Mucosa of stomach (tissue), 1 donor: Measurements from ENCODE around the gene TCHHL1.

Experiments used
- H3K27me3 ChIP-seq: one replicate; pipeline ENCODE4 v1.7.0; 2013; ENCODE audit warnings: mild to moderate bottlenecking, low read length; ENCODE audit not compliant: control insufficient read depth, insufficient read depth
- H3K36me3 ChIP-seq: one replicate; pipeline ENCODE4 v1.7.0; 2013; ENCODE audit warnings: low read length; ENCODE audit not compliant: control insufficient read depth, insufficient read depth
- H3K4me1 ChIP-seq: one replicate; pipeline ENCODE4 v1.7.0; 2013; ENCODE audit warnings: mild to moderate bottlenecking, low read length; ENCODE audit not compliant: control insufficient read depth, insufficient read depth
- H3K4me3 ChIP-seq: one replicate; pipeline ENCODE4 v1.7.0; 2013; ENCODE audit warnings: low read length
- H3K9ac ChIP-seq: one replicate; pipeline ENCODE4 v1.7.0; 2013; ENCODE audit warnings: mild to moderate bottlenecking, low read length, moderate library complexity
- H3K9me3 ChIP-seq: one replicate; pipeline ENCODE4 v1.7.0; 2013; ENCODE audit warnings: mild to moderate bottlenecking, low read length, moderate library complexity; ENCODE audit not compliant: control insufficient read depth
- donor health status: Pancreatic carcinoma.

Gene TCHHL1

DNA sequence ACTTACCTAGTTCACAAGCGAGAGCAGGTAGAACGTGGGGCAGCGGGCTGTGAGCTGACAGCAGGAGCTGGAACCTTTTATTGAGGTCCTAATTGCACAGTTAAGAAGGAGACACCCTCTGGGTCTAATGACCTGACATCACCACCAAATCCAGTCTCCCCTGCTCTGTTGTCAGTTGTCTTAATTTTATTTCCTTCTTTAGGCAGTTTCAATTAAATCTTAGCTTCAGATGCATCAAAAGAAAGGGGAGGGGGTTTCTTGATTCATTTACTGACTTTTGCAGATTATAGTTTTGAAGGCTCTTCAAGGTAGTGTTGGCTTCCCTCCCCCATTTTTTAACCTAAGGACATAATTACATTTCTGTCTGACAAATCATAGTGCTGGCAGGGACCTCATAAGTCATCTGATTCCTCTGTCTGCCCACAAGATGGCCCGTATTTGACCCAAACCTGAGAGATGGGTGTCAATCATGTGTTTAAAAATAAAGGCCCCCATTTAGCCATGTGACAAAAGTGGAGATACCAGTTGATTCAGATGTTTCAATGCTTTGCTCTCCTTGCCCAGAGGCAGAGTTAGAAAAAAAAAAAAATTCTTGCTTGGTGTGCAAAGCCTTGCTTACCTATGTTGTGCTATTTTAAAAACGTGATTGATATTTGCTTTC, at the start of gene TCHHL1:
Gene TCHHL1 (minus strand): TSS at position 51 of the 661 bp plus-strand sequence. CDS start 921 bp downstream, outside the sequence.
- H3K9me3 ChIP-seq: no peaks in the 10 kb centered on the region
- no peak within 1 kb of the TSS for H3K4me3 ChIP-seq
- no peaks in the 10 kb centered on the region for H3K4me1 ChIP-seq
- no peak within 1 kb of the TSS for H3K9ac ChIP-seq
- H3K36me3 ChIP-seq: no peaks in the 10 kb centered on the region
- H3K27me3 ChIP-seq: peaks cover 7% of the 10 kb centered on the region

DNA sequence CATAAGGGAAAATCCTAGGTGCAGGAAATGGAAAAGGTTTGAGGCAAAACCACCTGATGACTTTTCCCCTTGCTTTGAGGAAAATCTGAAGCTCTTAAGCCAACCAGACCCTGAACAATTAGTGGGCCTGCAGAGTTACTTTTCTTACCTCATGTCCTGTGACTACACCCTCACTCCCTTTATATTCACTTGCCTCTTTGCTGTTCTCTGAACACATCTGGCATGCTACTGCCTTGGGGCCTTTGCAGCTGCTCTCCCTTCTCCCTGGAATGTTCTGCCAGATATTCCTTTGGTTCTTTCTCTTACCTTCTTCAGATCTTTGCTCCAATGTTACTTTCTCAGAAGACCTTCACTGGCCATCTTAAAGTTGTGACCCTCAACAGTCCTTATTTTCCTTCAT, 48.4 kb upstream of the TCHHL1 start:
- H3K9me3 ChIP-seq: no peaks in the 10 kb centered on the region

DNA sequence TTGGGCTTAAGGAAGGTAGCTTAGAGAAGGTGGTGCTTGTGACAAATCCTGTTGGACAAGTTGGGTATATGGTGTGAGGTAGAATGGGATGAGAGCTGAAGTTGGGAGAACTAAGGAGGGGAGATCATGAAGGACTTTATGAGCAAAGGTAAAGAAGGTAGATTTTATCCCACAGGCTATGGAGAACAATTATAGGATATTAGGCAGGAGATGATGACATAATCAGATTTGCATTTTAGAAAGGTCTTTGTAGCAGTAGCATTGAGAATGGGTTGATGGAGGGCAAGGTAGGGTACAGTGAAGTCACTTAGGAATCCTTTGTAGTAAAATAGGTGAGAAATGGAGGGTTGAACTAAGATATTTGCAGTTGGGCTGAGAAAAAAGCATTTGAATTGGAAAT, 41.3 kb upstream of the TCHHL1 start:
- no peaks in the 10 kb centered on the region for H3K27me3 ChIP-seq
- H3K9ac ChIP-seq: no peak overlapping the region
- H3K4me3 ChIP-seq: no peak overlapping the region
- no peaks in the 10 kb centered on the region for H3K36me3 ChIP-seq
- H3K9me3 ChIP-seq: no peaks in the 10 kb centered on the region
- no peaks in the 10 kb centered on the region for H3K4me1 ChIP-seq

More for the DNA sequence above, 48.4 kb upstream of the TCHHL1 start:
- H3K4me3 ChIP-seq: no peak overlapping the region
- peaks cover 4% of the 10 kb centered on the region for H3K27me3 ChIP-seq
- no peaks in the 10 kb centered on the region for H3K4me1 ChIP-seq
- H3K36me3 ChIP-seq: no peaks in the 10 kb centered on the region
- no peak overlapping the region for H3K9ac ChIP-seq

DNA sequence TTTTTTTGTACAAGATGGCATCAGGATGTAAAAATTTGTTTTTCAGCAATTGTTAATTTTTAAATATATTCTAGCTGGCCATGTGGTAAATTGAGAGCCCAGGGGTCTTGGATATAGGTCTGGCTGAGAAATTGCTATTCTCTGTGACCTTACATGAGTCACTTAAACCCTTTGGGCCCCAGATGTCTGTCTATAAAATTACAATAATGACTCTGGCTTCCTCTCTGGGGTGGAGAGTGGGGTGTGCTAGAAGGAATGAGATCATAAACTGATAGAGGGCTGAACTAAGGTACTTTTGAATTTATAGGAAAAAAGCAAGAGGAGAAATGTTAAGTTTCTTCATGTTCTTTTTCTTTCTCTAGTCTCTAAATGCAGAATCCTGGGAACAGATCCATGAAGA, 38.8 kb upstream of the TCHHL1 start:
- Histone ChIP-seq H3K4me3 (no peak overlapping the region), H3K27me3 (no peaks in the 10 kb centered on the region), H3K4me1 (no peaks in the 10 kb centered on the region), H3K9me3 (no peaks in the 10 kb centered on the region), H3K36me3 (no peaks in the 10 kb centered on the region), H3K9ac (no peak overlapping the region)

DNA sequence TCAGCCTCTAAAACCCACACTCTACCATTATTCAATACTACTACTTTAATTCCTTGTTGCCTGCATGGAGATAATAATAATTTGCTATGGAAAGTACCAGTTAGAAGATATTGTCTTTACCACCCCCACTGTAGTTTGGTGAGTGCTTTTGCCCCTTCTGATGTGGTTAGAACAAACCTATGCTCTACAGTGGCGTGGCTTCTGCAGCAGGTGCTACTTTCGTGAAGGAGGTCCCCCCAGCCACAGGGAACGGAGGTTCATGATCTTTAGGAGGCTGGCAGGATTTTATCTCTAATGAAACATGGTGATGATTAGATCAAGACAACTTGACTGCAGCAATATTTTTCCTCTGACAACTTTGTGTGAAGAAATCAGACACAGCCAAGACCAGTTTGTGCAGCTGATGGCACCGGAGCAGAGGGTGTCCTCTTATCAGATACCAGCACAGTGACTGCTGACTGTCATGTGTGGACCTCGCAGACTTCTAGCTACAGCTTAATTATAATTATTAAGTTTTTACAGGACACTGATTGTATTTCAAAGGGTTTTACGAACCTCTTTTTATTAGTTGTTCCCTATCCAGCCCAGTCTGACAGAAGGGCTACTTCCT, 37.1 kb upstream of the TCHHL1 start:
- Histone ChIP-seq H3K4me3 (no peak overlapping the region), H3K9ac (no peak overlapping the region), H3K27me3 (no peaks in the 10 kb centered on the region), H3K36me3 (no peaks in the 10 kb centered on the region), H3K9me3 (no peaks in the 10 kb centered on the region), H3K4me1 (no peaks in the 10 kb centered on the region)

DNA sequence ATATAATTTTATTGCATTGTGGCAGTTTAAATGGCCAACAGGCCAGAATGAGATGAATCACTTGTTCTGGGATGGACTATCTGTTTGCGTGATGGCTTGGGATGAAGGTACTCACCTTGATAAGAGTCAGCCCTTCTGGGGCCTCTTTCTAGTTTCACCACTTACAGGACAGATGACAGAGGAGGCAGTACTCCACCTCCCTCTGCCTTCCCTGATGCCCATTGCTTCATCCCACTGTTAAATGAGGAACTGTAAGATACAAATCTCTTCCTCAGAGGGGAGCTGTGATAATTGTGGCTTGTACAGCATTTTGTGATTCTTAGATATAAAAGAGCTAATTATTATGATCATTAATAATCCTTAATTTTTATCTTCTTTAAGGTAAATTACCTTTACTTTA, 30.1 kb upstream of the TCHHL1 start:
- no peaks in the 10 kb centered on the region for H3K4me1 ChIP-seq
- no peak overlapping the region for H3K9ac ChIP-seq
- H3K27me3 ChIP-seq: peaks cover 23% of the 10 kb centered on the region
- no peak overlapping the region for H3K4me3 ChIP-seq
- no peaks in the 10 kb centered on the region for H3K9me3 ChIP-seq
- no peaks in the 10 kb centered on the region for H3K36me3 ChIP-seq

DNA sequence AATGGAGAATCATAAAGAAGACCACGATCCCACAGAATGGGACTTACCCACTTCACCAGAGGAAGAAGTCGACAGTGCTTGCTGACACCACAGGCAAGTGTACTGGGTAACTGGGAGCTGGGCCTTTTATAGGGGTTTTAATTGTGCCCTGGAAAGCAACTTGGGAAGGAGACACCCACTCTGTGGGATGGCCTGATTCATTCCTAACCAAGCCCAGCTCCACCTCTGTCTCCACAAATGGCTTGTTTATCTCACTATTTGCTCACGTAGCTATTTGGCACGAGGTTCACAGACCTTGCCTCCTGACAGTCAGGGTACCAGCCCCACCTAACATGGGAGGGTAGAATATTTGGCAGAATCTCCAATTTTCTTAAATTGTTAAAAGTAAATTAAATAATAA, 26.5 kb upstream of the TCHHL1 start, which contains the start of gene TCHH:
Gene TCHH (minus strand): TSS at position 101 of the 400 bp plus-strand sequence. CDS start 1,364 bp downstream, outside the sequence.
- Histone ChIP-seq H3K27me3 (peaks cover 58% of the 10 kb centered on the region), H3K4me3 (no peak within 1 kb of the TSS), H3K9ac (no peak within 1 kb of the TSS), H3K9me3 (no peaks in the 10 kb centered on the region), H3K36me3 (no peaks in the 10 kb centered on the region), H3K4me1 (peaks cover 23% of the 10 kb centered on the region)

DNA sequence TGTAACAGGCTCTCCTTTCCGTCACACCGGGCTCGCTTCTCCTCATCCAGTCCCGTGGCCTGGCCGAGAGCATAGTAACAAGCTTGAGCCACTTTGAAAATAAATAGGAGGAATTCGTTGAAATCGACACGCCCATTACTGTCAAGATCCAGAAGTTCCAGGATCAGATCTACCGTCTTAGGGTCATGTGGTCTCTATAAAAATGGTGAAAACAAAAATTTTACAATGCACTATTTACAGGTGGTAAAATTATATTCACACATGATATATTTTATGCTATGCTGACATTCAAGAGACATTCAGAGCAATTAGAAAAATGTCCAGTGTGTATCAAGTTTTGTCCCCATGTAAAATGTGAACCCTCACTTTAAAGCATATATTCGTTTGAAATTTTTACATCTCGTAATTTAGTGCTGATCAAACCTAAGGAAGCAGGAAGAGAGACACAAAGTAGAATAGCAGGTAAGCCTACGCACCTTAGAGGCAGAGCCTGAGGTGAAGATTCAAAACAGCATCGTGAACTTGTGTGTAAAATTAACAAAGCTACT, 24.1 kb upstream of the TCHHL1 start:
- H3K4me1 ChIP-seq: peaks cover 43% of the 10 kb centered on the region
- no peaks in the 10 kb centered on the region for H3K9me3 ChIP-seq
- no peak overlapping the region for H3K9ac ChIP-seq
- no peak overlapping the region for H3K4me3 ChIP-seq
- peaks cover 81% of the 10 kb centered on the region for H3K27me3 ChIP-seq
- no peaks in the 10 kb centered on the region for H3K36me3 ChIP-seq

DNA sequence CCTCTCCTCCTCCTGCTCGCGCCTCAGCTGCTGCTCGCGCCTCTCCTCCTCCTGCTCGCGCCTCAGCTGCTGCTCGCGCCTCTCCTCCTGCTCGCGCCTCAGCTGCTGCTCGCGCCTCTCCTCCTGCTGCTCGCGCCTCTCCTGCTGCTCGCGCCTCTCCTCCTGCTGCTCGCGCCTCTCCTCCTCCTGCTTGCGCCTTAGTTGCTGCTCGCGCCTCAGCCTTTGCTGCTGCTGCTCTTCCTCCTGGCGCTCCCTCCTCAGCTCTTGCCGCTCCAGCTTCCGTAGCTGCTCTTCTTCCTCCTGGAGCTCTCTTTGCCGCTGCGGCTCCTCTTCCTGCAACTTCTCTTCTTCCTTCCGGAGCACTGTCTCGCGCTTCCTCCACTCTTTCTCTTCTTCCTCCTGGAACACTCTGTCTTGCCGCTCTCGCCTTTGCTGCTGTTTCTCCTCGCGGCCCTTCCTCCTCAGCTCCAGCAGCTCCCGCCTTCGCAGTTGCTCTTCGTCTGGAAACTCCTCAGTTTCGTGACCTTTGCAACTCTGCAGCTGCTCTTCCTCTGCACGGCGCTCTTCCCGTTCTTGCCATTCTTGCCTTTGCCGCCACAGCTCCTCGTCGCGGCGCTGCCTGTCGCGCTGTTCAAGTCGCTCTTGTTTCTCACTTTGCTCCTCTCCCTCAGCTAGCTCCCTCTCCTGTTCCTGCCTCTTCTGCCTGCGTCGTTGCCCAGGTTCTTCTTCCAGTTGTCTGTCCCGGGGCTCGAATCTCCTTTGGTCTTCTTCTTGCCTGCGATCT, 23.4 kb upstream of the TCHHL1 start:
- Histone ChIP-seq H3K9me3 (no peaks in the 10 kb centered on the region), H3K27me3 (peaks cover 88% of the 10 kb centered on the region), H3K4me1 (peaks cover 45% of the 10 kb centered on the region), H3K9ac (no peak overlapping the region), H3K4me3 (no peak overlapping the region), H3K36me3 (no peaks in the 10 kb centered on the region)

DNA sequence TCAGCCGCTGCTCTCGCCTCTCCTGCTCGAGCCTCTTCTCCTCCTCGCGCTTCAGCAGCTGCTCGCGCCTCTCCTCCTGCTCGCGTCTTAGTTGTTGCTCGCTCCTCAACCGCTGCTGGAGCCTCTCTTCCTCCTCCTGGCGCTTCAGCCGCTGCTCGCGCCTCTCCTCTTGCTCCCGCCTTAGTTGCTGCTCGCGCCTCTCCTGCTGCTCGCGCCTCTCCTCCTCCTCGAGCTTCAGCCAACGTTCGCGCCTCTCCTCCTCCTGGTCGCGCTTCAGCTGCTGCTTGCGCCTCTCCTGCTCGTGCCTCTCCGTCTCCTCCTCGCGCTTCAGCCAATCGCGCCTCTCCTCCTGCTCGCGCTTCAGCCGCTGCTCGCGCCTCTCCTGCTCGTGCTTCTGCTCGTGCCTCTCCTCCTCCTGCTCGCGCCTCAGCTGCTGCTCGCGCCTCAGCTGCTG, 22.7 kb upstream of the TCHHL1 start:
- peaks cover 95% of the 10 kb centered on the region for H3K27me3 ChIP-seq
- H3K4me1 ChIP-seq: peaks cover 45% of the 10 kb centered on the region
- no peaks in the 10 kb centered on the region for H3K36me3 ChIP-seq
- no peak overlapping the region for H3K9ac ChIP-seq
- peak overlapping the region; percentile 8 for H3K4me3 ChIP-seq
- no peaks in the 10 kb centered on the region for H3K9me3 ChIP-seq

DNA sequence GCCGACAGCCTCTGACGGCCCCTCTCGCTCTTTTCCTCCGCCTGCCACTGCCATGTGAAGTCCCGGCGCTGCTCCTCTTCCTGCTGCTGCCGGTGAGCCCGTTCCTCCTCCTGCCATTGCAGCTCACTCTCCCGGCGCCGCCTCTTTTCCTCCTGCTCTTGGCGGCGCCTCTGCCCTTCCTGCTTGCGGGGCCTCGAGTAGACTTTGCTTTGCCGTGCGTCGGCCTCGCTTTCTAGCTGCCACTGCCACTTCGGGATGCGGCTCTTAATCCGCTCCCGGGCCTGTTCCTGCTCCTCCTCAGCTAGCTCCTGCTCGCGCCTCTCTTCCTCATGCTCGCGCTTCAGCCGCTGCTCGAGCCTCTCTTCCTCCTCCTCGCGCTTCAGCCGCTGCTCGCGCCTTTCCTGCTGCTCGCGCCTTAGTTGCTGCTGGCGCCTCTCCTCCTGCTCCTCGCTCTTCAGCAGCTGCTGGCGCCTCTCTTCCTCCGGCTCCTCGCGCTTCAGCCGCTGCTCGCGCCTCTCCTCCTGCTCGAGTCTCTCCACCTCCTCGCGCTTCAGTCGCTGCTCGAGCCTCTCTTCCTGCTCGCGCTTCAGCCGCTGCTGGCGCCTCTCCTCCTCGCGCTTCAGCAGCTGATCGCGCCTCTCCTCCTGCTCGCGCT, 22.1 kb upstream of the TCHHL1 start:
- no peaks in the 10 kb centered on the region for H3K9me3 ChIP-seq
- H3K27me3 ChIP-seq: peaks cover 95% of the 10 kb centered on the region
- peaks cover 45% of the 10 kb centered on the region for H3K4me1 ChIP-seq
- no peaks in the 10 kb centered on the region for H3K36me3 ChIP-seq
- no peak overlapping the region for H3K9ac ChIP-seq
- peak overlapping the region; percentile 31 for H3K4me3 ChIP-seq
